HG03280 (cell line): ENCODE results near the gene GRIK3.
"Not testable (repeated sequence)": the region's sequence is repeated elsewhere in the genome, so short reads cannot be mapped to it uniquely, and the experiment has no call there.

Source experiments
- ATAC-seq: cut with Tn5 transposase; IDR thresholded peaks from one replicate; pipeline ENCODE4 v1.9.1; 2021; ENCODE audit warnings: mild to moderate bottlenecking, moderate library complexity; ENCODE audit not compliant: unreplicated experiment

The GRIK3 gene

DNA sequence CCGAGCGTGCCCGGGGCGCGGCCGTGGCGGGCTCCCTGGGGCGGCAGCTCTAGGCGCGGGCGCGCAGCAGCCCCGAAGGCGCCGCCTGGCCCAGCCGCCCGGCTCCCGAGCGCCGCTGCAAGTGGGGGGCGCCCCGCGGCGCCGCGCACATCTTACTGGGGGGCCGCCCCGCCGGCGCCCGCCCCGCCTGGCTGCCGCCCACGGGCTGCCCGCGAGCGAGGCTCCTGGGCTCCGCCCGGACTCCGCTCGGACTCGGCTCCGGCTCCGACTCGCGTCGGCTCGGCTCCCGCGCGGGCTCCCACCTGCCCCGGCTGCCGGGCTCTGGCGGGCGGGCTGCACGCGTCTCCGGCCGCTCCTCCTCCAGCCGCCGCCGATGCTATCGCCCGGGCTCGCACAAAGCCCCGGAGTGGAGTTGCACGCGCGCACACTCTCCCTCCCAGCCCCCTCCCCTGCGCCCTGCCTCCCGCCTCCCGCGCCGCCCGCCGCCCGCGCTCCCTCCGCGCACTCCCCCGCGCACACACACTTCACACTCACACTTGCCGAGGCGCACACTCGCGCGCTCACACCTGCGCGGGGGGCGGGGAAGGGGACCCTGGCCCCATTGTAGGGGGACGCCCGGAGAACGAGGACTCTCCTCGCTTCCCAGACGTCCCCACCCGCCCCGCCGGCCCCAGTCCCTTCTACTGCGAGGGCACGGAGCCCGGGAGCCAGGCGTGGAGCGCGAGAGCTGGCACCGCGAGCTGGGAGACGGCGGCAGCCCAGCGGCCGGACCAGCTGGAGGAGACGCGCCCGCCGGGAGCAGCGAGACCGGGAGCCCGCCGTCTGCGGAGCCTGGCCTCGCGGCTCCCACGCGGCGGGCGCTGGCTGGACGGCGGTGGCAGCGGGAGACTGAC, at the start of gene GRIK3:
GRIK3 (minus strand) TSS at position 395 of the 893 bp plus-strand sequence. CDS start 407 bp downstream, outside the sequence.
- ATAC-seq = no peak

DNA sequence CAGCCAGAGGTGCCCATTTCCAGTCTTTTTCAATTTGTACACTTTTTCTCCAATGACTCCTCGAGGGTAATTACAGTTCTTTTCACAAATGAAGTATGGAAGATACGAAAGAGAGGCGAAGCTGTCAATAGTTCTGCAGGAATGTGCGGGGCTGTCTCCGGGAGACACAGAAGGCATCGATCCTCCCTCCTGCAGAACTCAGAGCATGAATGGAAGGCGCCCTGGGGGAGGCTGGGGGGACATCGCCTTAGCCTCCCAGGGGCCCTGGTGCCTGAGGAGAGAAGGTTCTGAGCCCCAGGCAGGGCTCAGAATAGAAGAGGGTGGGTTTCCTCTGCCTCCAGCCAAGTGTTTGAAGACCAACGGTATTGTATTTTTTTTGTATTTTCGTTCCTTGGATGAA, 49.7 kb upstream of the GRIK3 start:
- no peak for ATAC-seq

- no peak for ATAC-seq
These were observed 49.3 kb upstream of the GRIK3 start for GRCh38 chr1:37083603-37084002.

DNA sequence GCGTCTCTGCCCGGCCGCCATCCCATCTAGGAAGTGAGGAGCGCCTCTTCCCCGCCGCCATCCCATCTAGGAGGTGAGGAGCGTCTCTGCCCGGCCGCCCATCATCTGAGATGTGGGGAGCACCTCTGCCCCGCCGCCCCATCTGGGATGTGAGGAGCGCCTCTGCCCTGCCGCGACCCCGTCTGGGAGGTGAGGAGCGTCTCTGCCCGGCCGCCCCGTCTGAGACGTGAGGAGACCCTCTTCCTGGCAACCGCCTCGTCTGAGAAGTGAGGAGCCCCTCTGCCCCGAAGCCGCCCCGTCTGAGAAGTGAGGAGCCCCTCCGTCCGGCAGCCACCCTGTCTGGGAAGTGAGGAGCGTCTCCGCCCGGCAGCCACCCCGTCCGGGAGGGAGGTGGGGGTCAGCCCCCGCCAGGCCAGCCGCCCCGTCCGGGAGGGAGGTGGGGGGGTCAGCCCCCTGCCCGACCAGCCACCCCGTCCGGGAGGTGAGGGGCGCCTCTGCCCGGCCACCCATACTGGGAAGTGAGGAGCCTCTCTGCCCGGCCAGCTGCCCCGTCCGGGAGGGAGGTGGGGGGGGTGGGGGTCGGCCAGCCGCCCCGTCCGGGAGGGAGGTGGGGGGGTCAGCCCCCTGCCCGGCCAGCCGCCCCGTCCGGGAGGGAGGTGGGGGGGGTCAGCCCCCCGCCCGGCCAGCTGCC, 46.1 kb upstream of the GRIK3 start:
- not testable (repeated sequence) for ATAC-seq

DNA sequence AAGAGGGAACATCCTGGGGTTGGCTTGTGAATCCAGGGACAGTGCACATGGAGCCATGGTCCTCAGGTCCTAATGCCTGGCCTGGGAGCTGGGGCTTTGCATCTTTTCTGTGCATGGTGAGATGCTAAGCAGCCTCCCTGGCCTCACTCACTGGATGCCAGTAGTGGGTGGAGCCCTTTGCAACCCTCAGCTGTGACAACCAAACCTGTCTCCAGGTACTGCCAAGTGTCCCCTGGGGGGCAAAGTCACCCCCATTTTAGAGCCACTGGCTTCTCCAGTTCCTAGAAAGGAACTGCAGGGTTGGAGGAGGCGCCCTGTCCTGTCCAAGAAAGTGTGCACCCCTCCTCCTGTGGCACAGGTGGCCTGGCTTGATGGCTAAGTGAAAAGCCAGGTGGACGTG, 44.6 kb upstream of the GRIK3 start:
- ATAC-seq = no peak

GRCh38 chr1:37076168-37076567, 41.9 kb upstream of the GRIK3 start:
- ATAC-seq = no peak

GRCh38 chr1:37073854-37074379, 39.6 kb upstream of the GRIK3 start:
- no peak for ATAC-seq

DNA sequence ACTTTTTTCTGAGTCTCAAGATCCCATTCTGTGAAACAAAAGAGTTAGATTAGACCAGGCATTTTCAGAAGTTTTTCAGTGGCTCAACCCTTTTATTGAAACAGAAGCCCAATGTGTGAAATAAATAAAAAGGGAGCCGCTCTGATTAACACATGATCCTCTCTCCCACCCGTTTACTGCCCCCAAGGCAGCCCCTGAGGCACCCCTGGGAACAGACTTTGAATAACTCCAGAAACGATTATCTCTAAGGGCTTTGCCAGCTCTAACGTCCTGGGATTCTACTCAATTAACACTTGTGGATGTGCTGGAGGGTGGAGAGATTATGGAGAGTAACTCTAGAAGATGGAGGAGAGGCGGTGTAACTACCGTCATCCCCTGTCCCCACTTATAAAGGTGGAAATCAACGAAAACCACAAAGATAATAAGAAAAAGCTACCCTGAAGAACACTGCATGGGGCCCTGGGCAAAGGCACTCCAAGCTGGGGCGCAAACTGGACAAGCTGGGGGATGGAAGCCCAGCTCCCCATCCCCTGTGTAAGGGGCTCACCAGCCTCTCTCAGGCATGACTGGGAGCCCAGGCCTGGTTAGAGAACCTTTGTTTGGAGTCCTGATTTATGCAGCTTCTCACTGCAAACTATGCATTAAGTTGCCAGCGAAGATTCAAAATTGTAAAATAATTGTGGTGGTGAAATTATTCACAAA, 39.0 kb upstream of the GRIK3 start:
- ATAC-seq = no peak

GRCh38 chr1:37071829-37072228, 37.5 kb upstream of the GRIK3 start:
- no peak for ATAC-seq

DNA sequence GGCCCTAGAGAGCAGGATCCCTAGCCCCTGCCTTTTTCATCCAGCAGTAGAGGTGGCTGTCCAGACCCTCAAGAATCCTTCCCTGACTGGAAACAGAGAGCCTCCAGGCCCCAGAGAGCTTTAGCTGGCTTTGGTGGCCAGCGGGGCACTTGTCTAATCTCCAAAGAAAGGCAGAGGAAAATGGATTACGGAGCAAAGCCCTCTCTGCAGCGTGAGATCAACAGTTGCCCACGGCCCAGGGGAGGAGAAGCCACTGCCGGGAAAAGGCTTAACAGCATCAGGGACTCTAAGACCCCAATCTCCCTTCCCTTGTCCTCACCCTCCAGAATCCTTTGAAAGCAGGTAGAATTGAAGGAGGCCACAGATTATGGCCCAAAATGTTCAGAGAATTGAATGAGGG, 35.8 kb upstream of the GRIK3 start:
- ATAC-seq = no peak

- ATAC-seq = no peak
These were observed 35.1 kb upstream of the GRIK3 start for GRCh38 chr1:37069406-37069805.

- ATAC-seq = no peak
These were observed 34.6 kb upstream of the GRIK3 start for GRCh38 chr1:37068897-37069296.

DNA sequence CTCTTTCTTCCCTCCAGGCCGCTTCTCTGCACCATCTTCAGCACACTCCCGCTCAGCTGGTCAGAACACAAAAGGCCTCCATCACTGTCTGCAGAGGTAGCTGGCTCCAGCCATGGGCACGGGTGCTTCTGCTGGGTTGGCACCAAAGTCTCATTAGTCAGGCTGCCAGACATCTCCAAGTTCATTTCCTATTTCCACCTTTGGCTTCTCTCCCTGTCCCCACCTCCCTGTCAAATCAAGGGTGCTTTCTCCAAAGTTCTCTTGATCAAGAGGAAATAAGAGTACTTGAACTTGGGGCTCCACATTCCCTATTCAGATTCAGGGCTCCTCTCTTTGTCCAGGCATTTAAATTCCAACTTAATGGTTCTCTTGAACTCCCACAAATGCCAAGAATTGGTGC, 33.9 kb upstream of the GRIK3 start:
- ATAC-seq = no peak

DNA sequence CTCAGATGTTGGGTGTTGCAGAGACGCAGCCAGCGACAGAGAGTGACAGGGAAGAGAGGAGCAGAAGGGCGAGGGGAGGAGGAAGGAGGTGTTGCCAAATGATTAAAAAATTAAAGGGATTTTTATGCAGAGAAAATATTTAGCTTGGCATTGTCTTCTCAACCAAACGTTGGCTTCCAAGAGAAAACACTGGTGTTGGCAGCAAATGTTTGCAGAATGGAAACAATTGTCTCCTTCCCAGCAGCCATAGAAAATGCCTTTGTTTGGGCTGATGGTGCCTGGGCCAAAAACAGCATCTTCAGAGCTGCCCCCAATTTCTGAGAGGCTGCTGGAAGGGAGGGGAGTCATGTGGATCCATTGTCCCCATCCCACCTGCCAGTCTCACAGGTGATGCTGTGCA, 29.7 kb upstream of the GRIK3 start:
- no peak for ATAC-seq

DNA sequence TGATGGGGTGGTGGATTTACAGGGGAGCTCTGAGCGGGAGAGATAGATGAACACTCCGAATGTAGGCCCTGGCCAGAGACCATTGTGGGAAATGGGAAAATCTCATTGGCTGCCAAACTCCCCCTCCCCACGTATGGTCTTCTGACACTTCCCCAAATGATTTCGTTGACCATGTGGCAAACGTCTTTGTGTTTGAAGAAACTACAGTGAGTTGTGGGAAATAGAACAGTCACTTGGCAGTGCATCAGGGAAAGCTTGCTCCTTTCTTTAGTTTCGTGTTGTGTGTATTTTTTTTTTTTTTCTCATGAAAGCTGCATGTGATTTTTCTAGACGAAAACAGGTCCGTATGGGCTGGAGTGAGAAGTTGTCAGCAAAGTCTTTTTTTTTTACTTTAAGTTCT, 25.0 kb upstream of the GRIK3 start:
- ATAC-seq = no peak

DNA sequence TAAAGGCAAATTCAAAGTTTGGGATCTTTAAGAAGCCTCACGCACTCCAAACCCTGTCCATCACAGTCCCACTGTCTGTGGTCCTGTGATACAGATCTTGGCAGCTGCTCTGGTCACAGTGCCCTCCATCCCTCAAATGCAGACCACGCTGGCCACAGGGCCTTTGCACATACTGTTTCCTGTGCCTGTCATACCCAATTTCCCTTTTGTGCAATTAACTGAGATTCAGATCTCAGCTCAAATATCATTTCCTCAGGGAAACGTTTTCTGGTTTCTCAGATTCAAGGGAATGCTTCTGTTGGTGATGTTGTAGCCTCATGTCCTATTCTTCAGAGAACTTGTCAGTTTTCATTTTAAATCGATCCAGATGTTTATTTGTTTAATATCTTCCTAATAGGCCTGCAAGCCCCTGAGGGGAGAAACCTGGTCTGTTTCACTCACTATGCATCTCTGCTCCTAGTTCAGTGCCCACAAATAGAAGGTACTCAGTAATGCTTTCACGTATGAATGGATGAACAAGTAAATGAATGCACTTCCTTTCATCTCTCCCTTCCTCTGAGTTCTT, 24.2 kb upstream of the GRIK3 start:
- no peak for ATAC-seq

- ATAC-seq = no peak
These were observed 22.0 kb upstream of the GRIK3 start for GRCh38 chr1:37056325-37056724.

GRCh38 chr1:37055631-37056030, 21.3 kb upstream of the GRIK3 start:
- ATAC-seq = no peak

- ATAC-seq = no peak
These were observed 18.9 kb upstream of the GRIK3 start for GRCh38 chr1:37053173-37053572.

DNA sequence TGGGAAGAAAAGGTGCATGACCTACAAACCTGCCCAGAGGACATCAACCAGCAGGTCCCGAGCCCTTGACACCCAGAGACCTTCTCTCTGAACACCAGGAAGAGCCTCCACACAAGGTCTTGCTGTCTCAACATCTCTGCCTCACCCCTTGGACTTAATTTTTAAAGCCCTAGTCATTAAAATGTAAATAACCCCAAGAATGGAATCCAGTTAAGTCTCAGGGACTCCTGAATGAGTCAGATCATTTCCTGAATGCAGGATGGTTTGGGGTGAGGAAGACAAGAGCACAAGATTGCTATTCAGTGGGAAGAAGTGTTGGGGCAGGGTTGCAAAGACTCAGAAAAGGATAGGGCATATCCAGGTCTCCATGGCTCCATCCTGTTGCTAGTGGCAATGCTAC, 17.8 kb upstream of the GRIK3 start:
- no peak for ATAC-seq

DNA sequence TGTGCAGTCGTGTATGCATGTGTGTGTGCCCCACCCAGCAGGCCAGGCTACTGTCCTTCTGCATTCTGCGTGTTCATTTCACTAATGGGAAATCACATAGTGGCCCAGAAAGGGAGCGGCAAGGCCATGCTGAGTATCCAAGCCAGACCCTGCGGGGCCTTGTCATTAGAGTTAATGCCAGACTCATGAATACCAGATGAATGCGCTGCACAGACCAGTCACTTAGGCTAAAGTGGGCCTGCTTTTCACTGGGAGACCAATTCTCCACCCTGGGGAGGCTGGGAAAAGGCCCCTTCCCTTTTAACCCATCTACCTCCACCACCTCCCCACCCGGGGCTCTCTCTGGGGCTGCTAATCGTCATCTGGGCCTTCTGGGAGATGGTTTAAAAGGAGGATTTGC, 17.0 kb upstream of the GRIK3 start:
- no peak for ATAC-seq
